GM12878 (cell line): Measurements from ENCODE around the gene CENPP. TPM values are rescaled to one million over a fixed set of nuclear protein-coding genes. Genes with fewer than 3 reads are reported as not detected.

Source experiments
- ATAC-seq: fragments of 200-7000 bp; cut with Tn5 transposase; 3 replicates; pipeline ENCODE4 v1.9.1; 2020; ENCODE audit warnings: mild to moderate bottlenecking, moderate library complexity
- BruUV-seq: library from RNA; stranded (reverse); fragments of 400-500 nt; replicated peaks from 2 replicates; lab custom pipeline; 2021; lab: Mats Ljungman, UMichigan
- CTCF ChIA-PET: fragments of 300-600 bp; sonication (Branson Sonifier 250); formaldehyde crosslinking; extraction: SDS; loops from one replicate; lab custom pipeline; 2021; ENCODE audit warnings: inconsistent platforms; lab: Yijun Ruan, JAX
- POLR2A ChIA-PET: fragments of 350-600 bp; formaldehyde crosslinking; extraction: SDS; loops from one replicate; lab custom pipeline; 2021; ENCODE audit warnings: inconsistent platforms; lab: Charles Lee
- RAD21 ChIA-PET: fragments of 300-600 bp; sonication (Branson Sonifier 250); formaldehyde crosslinking; loops from one replicate; lab custom pipeline; 2023; ENCODE audit warnings: antibody characterized with exemption; ENCODE audit not compliant: unreplicated experiment; lab: Charles Lee
- SMC1A ChIA-PET: fragments of 300-600 bp; sonication (Branson Sonifier 250); formaldehyde crosslinking; loops from one replicate; lab custom pipeline; 2023; ENCODE audit not compliant: unreplicated experiment, uncharacterized antibody; lab: Charles Lee
- DNase-seq: peaks from one replicate; pipeline ENCODE4 v3.0.0-alpha.2; 2011; ENCODE audit warnings: low read depth, low spot score
- FAIRE-seq: peaks from 3 replicates; lab custom pipeline; 2011; peaks lifted over from hg19 to GRCh38; lab: Jason Lieb, UNC
- H2AFZ ChIP-seq: 2 replicates; pipeline ENCODE4 v1.6.0; 2011; ENCODE audit warnings: low read depth, low read length, control low read depth; ENCODE audit not compliant: control insufficient read depth
- H3K27ac ChIP-seq: 2 replicates; pipeline ENCODE4 v1.5.1; 2011; ENCODE audit warnings: control low read depth; ENCODE audit not compliant: control insufficient read depth, insufficient read depth
- H3K27me3 ChIP-seq, 2 experiments: replicated peaks in 1 of 2; 2 replicates each; pipeline versions ENCODE4 v1.6.0 to v1.6.1; 2011; ENCODE audit warnings: low read length in 1 of 2; ENCODE audit not compliant: control insufficient read depth in 2 of 2, insufficient read depth in 2 of 2
- H3K36me3 ChIP-seq, 2 experiments: 2 replicates each; pipeline ENCODE4 v1.5.1; 2011; ENCODE audit warnings: low read length in 1 of 2; ENCODE audit not compliant: control insufficient read depth in 2 of 2, insufficient read depth in 2 of 2
- H3K4me1 ChIP-seq: 2 replicates; pipeline ENCODE4 v1.6.1; 2011; ENCODE audit warnings: mild to moderate bottlenecking, low read length, moderate library complexity, mixed read lengths; ENCODE audit not compliant: control insufficient read depth, insufficient read depth
- H3K4me2 ChIP-seq: 2 replicates; pipeline ENCODE4 v1.6.0; 2011; ENCODE audit warnings: control low read depth; ENCODE audit not compliant: control insufficient read depth, insufficient read depth
- H3K4me3 ChIP-seq: fragments of 200-600 bp; sonication (generic); 2 replicates; pipeline ENCODE4 v1.5.1; 2016
- H3K79me2 ChIP-seq: 2 replicates; pipeline ENCODE4 v1.6.0; 2011; ENCODE audit warnings: low read length; ENCODE audit not compliant: control insufficient read depth, insufficient read depth
- H3K9ac ChIP-seq: 2 replicates; pipeline ENCODE4 v1.8.0; 2011; ENCODE audit warnings: low read length, control low read depth, mixed read lengths; ENCODE audit not compliant: control insufficient read depth, insufficient read depth
- H3K9me3 ChIP-seq: replicated peaks from 3 replicates; pipeline ENCODE4 v1.5.1; 2011; ENCODE audit warnings: mild to moderate bottlenecking, low read length; ENCODE audit not compliant: control insufficient read depth, insufficient read depth
- H4K20me1 ChIP-seq: 2 replicates; pipeline ENCODE4 v1.6.0; 2011; ENCODE audit not compliant: control insufficient read depth, insufficient read depth
- BCL11A ChIP-seq: IDR thresholded peaks from 2 replicates; pipeline ENCODE4 v1.6.1; 2011; ENCODE audit warnings: low read depth, low read length
- CBX3 ChIP-seq: fragments of 200-600 bp; sonication (generic); IDR thresholded peaks from 2 replicates; pipeline ENCODE4 v1.6.1; 2016; ENCODE audit warnings: low read depth, borderline replicate concordance
- FOXK2 ChIP-seq: fragments of 450-650 bp; IDR thresholded peaks from 2 replicates; pipeline ENCODE4 v1.6.1; 2017; ENCODE audit warnings: mild to moderate bottlenecking, moderate library complexity
- GABPA ChIP-seq: IDR thresholded peaks from 2 replicates; pipeline ENCODE4 v1.6.1; 2014; ENCODE audit warnings: antibody characterized with exemption, low read depth, mild to moderate bottlenecking, inconsistent platforms
- GATAD2B ChIP-seq: fragments of 450-650 bp; conservative IDR thresholded peaks from 2 replicates; pipeline ENCODE4 v1.6.1; 2017; ENCODE audit warnings: low read depth, mild to moderate bottlenecking, moderate library complexity
- JUNB ChIP-seq: IDR thresholded peaks from 2 replicates; pipeline ENCODE4 v1.6.1; 2016; ENCODE audit warnings: antibody characterized with exemption, mild to moderate bottlenecking
- MLLT1 ChIP-seq: fragments of 450-650 bp; IDR thresholded peaks from 2 replicates; pipeline ENCODE4 v1.6.1; 2016; ENCODE audit warnings: mild to moderate bottlenecking
- MYB ChIP-seq: fragments of 150-350 bp; IDR thresholded peaks from 2 replicates; pipeline ENCODE4 v1.6.1; 2014; ENCODE audit warnings: mild to moderate bottlenecking, low read depth, low read length, borderline replicate concordance
- NFYB ChIP-seq: IDR thresholded peaks from 2 replicates; pipeline ENCODE4 v1.6.1; 2011; ENCODE audit warnings: low read depth, mild to moderate bottlenecking, low read length, improper control_type of control experiment, moderate library complexity; ENCODE audit not compliant: insufficient read depth
- NR2C2 ChIP-seq: IDR thresholded peaks from 2 replicates; pipeline ENCODE4 v1.6.1; 2011; ENCODE audit warnings: borderline replicate concordance, low read depth; ENCODE audit not compliant: control insufficient read depth, insufficient read length
- PAX5 ChIP-seq: IDR thresholded peaks from 2 replicates; pipeline ENCODE4 v1.6.1; 2011; ENCODE audit warnings: low read depth, low read length, borderline replicate concordance
- RB1 ChIP-seq: fragments of 450-650 bp; formaldehyde crosslinking; IDR thresholded peaks from 2 replicates; pipeline ENCODE4 v1.6.1; 2017; ENCODE audit warnings: mild to moderate bottlenecking, borderline replicate concordance
- RBBP5 ChIP-seq: fragments of 200-600 bp; sonication (generic); conservative IDR thresholded peaks from 2 replicates; pipeline ENCODE4 v1.6.1; 2016
- RUNX3 ChIP-seq: IDR thresholded peaks from 2 replicates; pipeline ENCODE4 v1.6.1; 2012; ENCODE audit warnings: low read length, inconsistent platforms
- SKIL ChIP-seq: fragments of 450-650 bp; IDR thresholded peaks from 2 replicates; pipeline ENCODE4 v1.6.1; 2017; ENCODE audit warnings: mild to moderate bottlenecking, low read depth, inconsistent platforms; ENCODE audit not compliant: poor library complexity, severe bottlenecking
- SMAD5 ChIP-seq: IDR thresholded peaks from 2 replicates; pipeline ENCODE4 v1.6.1; 2016; ENCODE audit warnings: antibody characterized with exemption, low read depth
- STAT1 ChIP-seq: fragments of 450-650 bp; conservative IDR thresholded peaks from 2 replicates; pipeline ENCODE4 v1.6.1; 2014; ENCODE audit warnings: antibody characterized with exemption, mild to moderate bottlenecking
- STAT3 ChIP-seq: IDR thresholded peaks from 2 replicates; pipeline ENCODE4 v1.6.1; 2011; ENCODE audit warnings: low read depth, low read length, improper control_type of control experiment
- TCF3 ChIP-seq: IDR thresholded peaks from 2 replicates; pipeline ENCODE4 v1.6.1; 2012; ENCODE audit warnings: low read depth, mild to moderate bottlenecking, low read length, borderline replicate concordance; ENCODE audit not compliant: insufficient read depth
- WGBS: methylation state at CpG from one replicate; pipeline ENCODE4 v1.1.6; 2016; ENCODE audit warnings: low lambda C conversion rate; ENCODE audit not compliant: insufficient replicate concordance, insufficient coverage; ENCODE audit errors: missing lambda C conversion rate; 5-methylcytosine and 5-hydroxymethylcytosine counted together
- in situ Hi-C: fragments of 300-500 bp; cut with MboI; formaldehyde crosslinking; loops from 9 replicates; pipeline ENCODE4 v1.14.3; 2018; ENCODE audit warnings: mixed read lengths
- intact Hi-C: fragments of 100-400 bp; cut with micrococcal nuclease; formaldehyde crosslinking; loops from one replicate; pipeline ENCODE4 v1.14.2; 2022; ENCODE audit not compliant: unreplicated experiment
- polyA plus RNA-seq, 11 experiments: library from polyadenylated mRNA; depleted of rRNA in 4 of 11; unstranded in 6 of 11; stranded (reverse) in 5 of 11; fragments of >200 nt; fragmentation: Nextera tagmentation in 4 of 11; fragmentation: Illumina TruSeq in 1 of 11; extraction: Ambion mirVana in 4 of 11; extraction: Trizol in 1 of 11; gene quantifications; 1 replicate in 1 of 11; 2 replicates in 10 of 11; pipeline versions ENCODE4 v1.2.1 to v1.2.3, GENCODE V29; 2011 to 2016; ENCODE audit warnings: inconsistent platforms in 2 of 11, missing spikeins in 2 of 11, low read depth in 1 of 11
- total RNA-seq, 4 experiments: library from RNA; depleted of rRNA in 3 of 4; stranded (reverse); fragments of >200 nt in 3 of 4; fragmentation: Illumina TruSeq in 1 of 4; extraction: Trizol in 1 of 4; gene quantifications; 2 replicates each; pipeline versions ENCODE4 v1.2.1 to v1.2.3, GENCODE V29; 2013 to 2021

Gene CENPP
- total and polyA plus RNA-seq, 10 of the 15 experiments (the other 5 are each of a cell fraction or from before 2014, with no cell fraction given): 9.4 to 31.4 (median 19.8) TPM

GRCh38 chr9:92610470-92611420 is 285.0 kb downstream of the CENPP start (continued):
- no peak for TF ChIP-seq RUNX3
- TF ChIP-seq STAT3: no peak
- TF ChIP-seq FOXK2: no peak
- TF ChIP-seq RB1: no peak
- TF ChIP-seq MYB: no peak
- no peak for TF ChIP-seq GATAD2B
- no peak for TF ChIP-seq RBBP5
- no peak for TF ChIP-seq NR2C2
- TF ChIP-seq, all 136 proteins: peak for 0

- intact Hi-C loops (no loop called here), in situ Hi-C loops (no loop called here)
- Histone ChIP-seq H3K79me2 (no peaks in the 10 kb centered on the region), H3K9ac (no peak overlapping the region), H3K4me3 (no peak overlapping the region), H4K20me1 (no peaks in the 10 kb centered on the region), H3K36me3 (peaks cover 4 to 16% of the 10 kb centered on the region in 2 experiments), H3K27me3 (no peaks in the 10 kb centered on the region), H3K9me3 (no peaks in the 10 kb centered on the region), H3K4me1 (no peaks in the 10 kb centered on the region; the same call in 1 of the 2 replicates), H2AFZ (no peak overlapping the region), H3K4me2 (no peak overlapping the region), H3K27ac (no peak overlapping the region)
- FAIRE-seq (no peak), DNase-seq (no peak), ATAC-seq (no peak)
- RAD21 ChIA-PET: no interaction called here
- WGBS: 91% methylated on average over 10 of the region's 10 CpGs
- BruUV-seq: no TSS peak
- TF ChIP-seq NFYB (no peak), STAT1 (no peak), GABPA (no peak), MLLT1 (no peak), TCF3 (no peak), SMAD5 (no peak), CBX3 (no peak), BCL11A (no peak), PAX5 (no peak), STAT3 (no peak), SKIL (no peak), JUNB (no peak)
- CTCF ChIA-PET: no interaction called here
- SMC1A ChIA-PET: no interaction called here
- POLR2A ChIA-PET: no interaction called here
Observed at GRCh38 chr9:92611621-92612285, 286.0 kb downstream of the CENPP start.
